H9 (cell line): ENCODE measurements around the gene MRPS18A. TPM values are rescaled to one million over a fixed set of nuclear protein-coding genes. Genes with fewer than 3 reads are reported as not detected.

Source experiments
- DNase-seq: peaks from one replicate; pipeline ENCODE4 v3.0.0-alpha.2; 2017
- H2AFZ ChIP-seq: one replicate; pipeline ENCODE4 v1.6.1; 2013; ENCODE audit warnings: mild to moderate bottlenecking, low read length, control low read depth, moderate library complexity
- H2AK5ac ChIP-seq: 2 replicates; pipeline ENCODE4 v1.6.1; 2013; ENCODE audit warnings: low read length, control low read depth, mixed read lengths; ENCODE audit not compliant: insufficient read length
- H2BK120ac ChIP-seq: one replicate; pipeline ENCODE4 v1.6.1; 2013; ENCODE audit warnings: low read depth, mild to moderate bottlenecking, low read length, control low read depth, inconsistent platforms; ENCODE audit not compliant: poor library complexity, severe bottlenecking
- H2BK12ac ChIP-seq: 2 replicates; pipeline ENCODE4 v1.6.1; 2013; ENCODE audit warnings: low read length, control low read depth, mixed read lengths, low read depth; ENCODE audit not compliant: insufficient read length
- H2BK15ac ChIP-seq: 2 replicates; pipeline ENCODE4 v1.6.1; 2013; ENCODE audit warnings: low read depth, low read length, control low read depth
- H2BK20ac ChIP-seq: one replicate; pipeline ENCODE4 v1.6.1; 2013; ENCODE audit warnings: low read depth, mild to moderate bottlenecking, low read length, control low read depth, inconsistent platforms; ENCODE audit not compliant: poor library complexity, severe bottlenecking
- H2BK5ac ChIP-seq: 2 replicates; pipeline ENCODE4 v1.6.1; 2013; ENCODE audit warnings: low read length, control low read depth, mixed read lengths; ENCODE audit not compliant: insufficient read length
- H3K14ac ChIP-seq: 2 replicates; pipeline ENCODE4 v1.6.1; 2013; ENCODE audit warnings: low read length, control low read depth; ENCODE audit not compliant: insufficient read depth
- H3K18ac ChIP-seq: 2 replicates; pipeline ENCODE4 v1.6.1; 2013; ENCODE audit warnings: low read depth, mild to moderate bottlenecking, mixed read lengths, low read length, control low read depth; ENCODE audit not compliant: insufficient read length
- H3K23ac ChIP-seq: 2 replicates; pipeline ENCODE4 v1.6.1; 2013; ENCODE audit warnings: low read length, control low read depth, mixed read lengths, low read depth; ENCODE audit not compliant: insufficient read length
- H3K23me2 ChIP-seq: 2 replicates; pipeline ENCODE4 v1.6.1; 2013; ENCODE audit warnings: low read depth, mild to moderate bottlenecking, mixed read lengths, low read length, control low read depth; ENCODE audit not compliant: insufficient read length, poor library complexity, severe bottlenecking
- H3K27ac ChIP-seq: 2 replicates; pipeline ENCODE4 v1.5.1; 2013; ENCODE audit warnings: low read length, control low read depth, mixed read lengths, low read depth; ENCODE audit not compliant: insufficient read length
- H3K27me3 ChIP-seq: 2 replicates; pipeline ENCODE4 v1.6.1; 2013; ENCODE audit warnings: low read length, control low read depth, inconsistent platforms; ENCODE audit not compliant: insufficient read depth
- H3K4ac ChIP-seq: 2 replicates; pipeline ENCODE4 v1.6.1; 2013; ENCODE audit warnings: low read depth, mild to moderate bottlenecking, control low read depth, inconsistent platforms, low read length, moderate library complexity
- H3K4me1 ChIP-seq: 2 replicates; pipeline ENCODE4 v1.6.1; 2013; ENCODE audit warnings: low read length, control low read depth, inconsistent platforms; ENCODE audit not compliant: insufficient read depth
- H3K4me2 ChIP-seq: 2 replicates; pipeline ENCODE4 v1.6.1; 2013; ENCODE audit warnings: low read length, control low read depth, mixed read lengths; ENCODE audit not compliant: insufficient read length, insufficient read depth
- H3K56ac ChIP-seq: 2 replicates; pipeline ENCODE4 v1.6.1; 2013; ENCODE audit warnings: low read depth, mild to moderate bottlenecking, mixed read lengths, low read length, control low read depth; ENCODE audit not compliant: insufficient read length
- H3K79me1 ChIP-seq: 2 replicates; pipeline ENCODE4 v1.6.1; 2013; ENCODE audit warnings: low read depth, mild to moderate bottlenecking, moderate library complexity, low read length, control low read depth, inconsistent platforms; ENCODE audit not compliant: insufficient read depth, poor library complexity, severe bottlenecking
- H3K79me2 ChIP-seq: 2 replicates; pipeline ENCODE4 v1.6.1; 2013; ENCODE audit warnings: low read length, control low read depth, inconsistent platforms; ENCODE audit not compliant: insufficient read depth
- H3K9ac ChIP-seq: 2 replicates; pipeline ENCODE4 v1.6.1; 2013; ENCODE audit warnings: low read length, control low read depth, mixed read lengths; ENCODE audit not compliant: insufficient read length; ENCODE audit errors: extremely low read depth
- H3K9me3 ChIP-seq: one replicate; pipeline ENCODE4 v1.6.1; 2013; ENCODE audit warnings: low read depth, low read length, inconsistent platforms; ENCODE audit not compliant: control insufficient read depth
- H3T11ph ChIP-seq: one replicate; pipeline ENCODE4 v1.6.1; 2013; ENCODE audit warnings: mild to moderate bottlenecking, low read length, control low read depth, inconsistent platforms
- H4K20me1 ChIP-seq: one replicate; pipeline ENCODE4 v1.6.1; 2013; ENCODE audit not compliant: control insufficient read depth, insufficient read length, insufficient read depth
- H4K5ac ChIP-seq: 2 replicates; pipeline ENCODE4 v1.6.1; 2013; ENCODE audit warnings: low read depth, mild to moderate bottlenecking, mixed read lengths, low read length, control low read depth; ENCODE audit not compliant: insufficient read length
- H4K8ac ChIP-seq: replicated peaks from 2 replicates; pipeline ENCODE4 v1.6.1; 2013; ENCODE audit warnings: low read length, control low read depth, mixed read lengths, low read depth; ENCODE audit not compliant: insufficient read length
- H4K91ac ChIP-seq: 2 replicates; pipeline ENCODE4 v1.6.1; 2013; ENCODE audit warnings: low read depth, mild to moderate bottlenecking, moderate library complexity, mixed read lengths, low read length, control low read depth; ENCODE audit not compliant: insufficient read length
- H3K27ac Mint-ChIP-seq, 3 experiments: 2 replicates in 2 of 3; 3 replicates in 1 of 3; pipeline ENCODE4 v1.8.0; 2020 to 2021; ENCODE audit warnings: mixed read lengths in 3 of 3, mild to moderate bottlenecking in 1 of 3, moderate library complexity in 1 of 3
- H3K27me3 Mint-ChIP-seq: 2 replicates; pipeline ENCODE4 v1.8.0; 2021; ENCODE audit warnings: low read depth, mild to moderate bottlenecking, moderate library complexity, mixed read lengths
- H3K36me3 Mint-ChIP-seq, 3 experiments: 2 replicates in 2 of 3; 3 replicates in 1 of 3; pipeline ENCODE4 v1.8.0; 2020 to 2021; ENCODE audit warnings: low read depth in 3 of 3, mixed read lengths in 3 of 3; ENCODE audit not compliant: insufficient read depth in 1 of 3
- H3K4me1 Mint-ChIP-seq, 2 experiments: 2 replicates each; pipeline ENCODE4 v1.8.0; 2020; ENCODE audit warnings: mixed read lengths in 2 of 2
- H3K4me3 Mint-ChIP-seq, 2 experiments: 2 replicates in 1 of 2; 3 replicates in 1 of 2; pipeline ENCODE4 v1.8.0; 2020 to 2021; ENCODE audit warnings: mild to moderate bottlenecking in 2 of 2, mixed read lengths in 2 of 2, moderate library complexity in 1 of 2
- H3K9me3 Mint-ChIP-seq, 2 experiments: 2 replicates in 1 of 2; 3 replicates in 1 of 2; pipeline ENCODE4 v1.8.0; 2020; ENCODE audit warnings: mild to moderate bottlenecking in 2 of 2, mixed read lengths in 2 of 2, moderate library complexity in 1 of 2
- CTCF ChIP-seq: fragments of 200-600 bp; sonication (generic); conservative IDR thresholded peaks from 3 replicates; pipeline ENCODE4 v1.8.0; 2021; ENCODE audit warnings: antibody characterized with exemption, mild to moderate bottlenecking
- WGBS: extraction: QIAGEN DNeasy Blood & Tissue Kit; methylation state at CpG from one replicate; pipeline ENCODE4 v1.1.7; 2013; ENCODE audit warnings: missing lambda C conversion rate, low lambda C conversion rate, mixed read lengths; ENCODE audit not compliant: insufficient read length; ENCODE audit errors: extremely low coverage; 5-methylcytosine and 5-hydroxymethylcytosine counted together
- total RNA-seq: library from RNA; stranded (reverse); gene quantifications from 2 replicates; pipeline ENCODE4 v1.2.1, GENCODE V29; 2021

MRPS18A gene
- total RNA-seq, 1 experiment from 2014 or later: 65.1 TPM

DNA sequence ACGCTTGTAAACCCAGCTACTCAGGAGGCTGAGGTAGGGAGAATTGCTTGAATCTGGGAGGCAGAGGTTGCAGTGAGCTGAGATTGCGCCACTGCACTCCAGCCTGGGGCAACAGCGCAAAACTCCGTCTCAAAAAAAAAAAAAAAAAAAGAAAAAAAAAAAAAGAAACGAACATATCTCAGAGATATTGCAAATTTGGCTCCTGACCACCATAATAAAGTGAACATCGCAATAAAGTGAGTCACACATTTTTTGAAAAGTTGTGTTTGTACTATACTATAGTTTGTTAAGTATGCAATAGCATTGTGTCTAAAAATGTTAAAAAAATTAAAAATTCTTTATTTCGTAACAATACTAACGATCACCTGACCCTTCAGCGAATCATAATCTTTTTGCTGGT, 29.4 kb downstream of the MRPS18A start:
- Histone ChIP-seq H2BK15ac (no peak overlapping the region), H4K91ac (no peak overlapping the region), H3K23ac (no peak overlapping the region), H3K4ac (no peak overlapping the region), H3K4me2 (no peak overlapping the region), H3K56ac (no peak overlapping the region), H2AK5ac (no peak overlapping the region), H3K4me1 (no peaks in the 10 kb centered on the region), H4K8ac (no peak overlapping the region), H2BK120ac (no peak overlapping the region), H3K27ac (no peak overlapping the region), H2AFZ (no peak overlapping the region), H2BK5ac (no peak overlapping the region), H4K5ac (no peak overlapping the region), H3K14ac (no peak overlapping the region), H3K79me2 (no peaks in the 10 kb centered on the region), H4K20me1 (no peaks in the 10 kb centered on the region), H3K9me3 (no peaks in the 10 kb centered on the region), H3K23me2 (no peaks in the 10 kb centered on the region), H2BK20ac (no peak overlapping the region), H3K9ac (no peak overlapping the region), H3K18ac (no peak overlapping the region), H2BK12ac (no peak overlapping the region), H3K79me1 (no peaks in the 10 kb centered on the region), H3K27me3 (no peaks in the 10 kb centered on the region), H3T11ph (no peak overlapping the region)
- Mint-ChIP-seq H3K4me3 (no peak overlapping the region), H3K9me3 (peaks cover 7 to 11% of the 10 kb centered on the region in 2 experiments; a peak in 4 of 5 replicates), H3K4me1 (peaks cover 12 to 22% of the 10 kb centered on the region in 2 experiments), H3K36me3 (peaks cover 6 to 11% (median 6%) of the 10 kb centered on the region in 3 experiments; a peak in 4 of 7 replicates), H3K27me3 (peaks cover 12% of the 10 kb centered on the region), H3K27ac (no peak overlapping the region)
- no CpG with 5 or more reads among the region's 9 CpGs for WGBS
- DNase-seq: no peak
- no peak for TF ChIP-seq CTCF
